H9 (cell line): Measurements from ENCODE around the gene SLC2A9. TPM values are rescaled to one million over a fixed set of nuclear protein-coding genes. Genes with fewer than 3 reads are reported as not detected.

ENCODE experiments used
- DNase-seq: peaks from one replicate; pipeline ENCODE4 v3.0.0-alpha.2; 2017
- H2AFZ ChIP-seq: one replicate; pipeline ENCODE4 v1.6.1; 2013; ENCODE audit warnings: mild to moderate bottlenecking, low read length, control low read depth, moderate library complexity
- H2AK5ac ChIP-seq: 2 replicates; pipeline ENCODE4 v1.6.1; 2013; ENCODE audit warnings: low read length, control low read depth, mixed read lengths; ENCODE audit not compliant: insufficient read length
- H2BK120ac ChIP-seq: one replicate; pipeline ENCODE4 v1.6.1; 2013; ENCODE audit warnings: low read depth, mild to moderate bottlenecking, low read length, control low read depth, inconsistent platforms; ENCODE audit not compliant: poor library complexity, severe bottlenecking
- H2BK12ac ChIP-seq: 2 replicates; pipeline ENCODE4 v1.6.1; 2013; ENCODE audit warnings: low read length, control low read depth, mixed read lengths, low read depth; ENCODE audit not compliant: insufficient read length
- H2BK15ac ChIP-seq: 2 replicates; pipeline ENCODE4 v1.6.1; 2013; ENCODE audit warnings: low read depth, low read length, control low read depth
- H2BK20ac ChIP-seq: one replicate; pipeline ENCODE4 v1.6.1; 2013; ENCODE audit warnings: low read depth, mild to moderate bottlenecking, low read length, control low read depth, inconsistent platforms; ENCODE audit not compliant: poor library complexity, severe bottlenecking
- H2BK5ac ChIP-seq: 2 replicates; pipeline ENCODE4 v1.6.1; 2013; ENCODE audit warnings: low read length, control low read depth, mixed read lengths; ENCODE audit not compliant: insufficient read length
- H3K14ac ChIP-seq: 2 replicates; pipeline ENCODE4 v1.6.1; 2013; ENCODE audit warnings: low read length, control low read depth; ENCODE audit not compliant: insufficient read depth
- H3K18ac ChIP-seq: 2 replicates; pipeline ENCODE4 v1.6.1; 2013; ENCODE audit warnings: low read depth, mild to moderate bottlenecking, mixed read lengths, low read length, control low read depth; ENCODE audit not compliant: insufficient read length
- H3K23ac ChIP-seq: 2 replicates; pipeline ENCODE4 v1.6.1; 2013; ENCODE audit warnings: low read length, control low read depth, mixed read lengths, low read depth; ENCODE audit not compliant: insufficient read length
- H3K23me2 ChIP-seq: 2 replicates; pipeline ENCODE4 v1.6.1; 2013; ENCODE audit warnings: low read depth, mild to moderate bottlenecking, mixed read lengths, low read length, control low read depth; ENCODE audit not compliant: insufficient read length, poor library complexity, severe bottlenecking
- H3K27ac ChIP-seq: 2 replicates; pipeline ENCODE4 v1.5.1; 2013; ENCODE audit warnings: low read length, control low read depth, mixed read lengths, low read depth; ENCODE audit not compliant: insufficient read length
- H3K27me3 ChIP-seq: 2 replicates; pipeline ENCODE4 v1.6.1; 2013; ENCODE audit warnings: low read length, control low read depth, inconsistent platforms; ENCODE audit not compliant: insufficient read depth
- H3K4ac ChIP-seq: 2 replicates; pipeline ENCODE4 v1.6.1; 2013; ENCODE audit warnings: low read depth, mild to moderate bottlenecking, control low read depth, inconsistent platforms, low read length, moderate library complexity
- H3K4me1 ChIP-seq: 2 replicates; pipeline ENCODE4 v1.6.1; 2013; ENCODE audit warnings: low read length, control low read depth, inconsistent platforms; ENCODE audit not compliant: insufficient read depth
- H3K4me2 ChIP-seq: 2 replicates; pipeline ENCODE4 v1.6.1; 2013; ENCODE audit warnings: low read length, control low read depth, mixed read lengths; ENCODE audit not compliant: insufficient read length, insufficient read depth
- H3K56ac ChIP-seq: 2 replicates; pipeline ENCODE4 v1.6.1; 2013; ENCODE audit warnings: low read depth, mild to moderate bottlenecking, mixed read lengths, low read length, control low read depth; ENCODE audit not compliant: insufficient read length
- H3K79me1 ChIP-seq: 2 replicates; pipeline ENCODE4 v1.6.1; 2013; ENCODE audit warnings: low read depth, mild to moderate bottlenecking, moderate library complexity, low read length, control low read depth, inconsistent platforms; ENCODE audit not compliant: insufficient read depth, poor library complexity, severe bottlenecking
- H3K79me2 ChIP-seq: 2 replicates; pipeline ENCODE4 v1.6.1; 2013; ENCODE audit warnings: low read length, control low read depth, inconsistent platforms; ENCODE audit not compliant: insufficient read depth
- H3K9ac ChIP-seq: 2 replicates; pipeline ENCODE4 v1.6.1; 2013; ENCODE audit warnings: low read length, control low read depth, mixed read lengths; ENCODE audit not compliant: insufficient read length; ENCODE audit errors: extremely low read depth
- H3K9me3 ChIP-seq: one replicate; pipeline ENCODE4 v1.6.1; 2013; ENCODE audit warnings: low read depth, low read length, inconsistent platforms; ENCODE audit not compliant: control insufficient read depth
- H3T11ph ChIP-seq: one replicate; pipeline ENCODE4 v1.6.1; 2013; ENCODE audit warnings: mild to moderate bottlenecking, low read length, control low read depth, inconsistent platforms
- H4K20me1 ChIP-seq: one replicate; pipeline ENCODE4 v1.6.1; 2013; ENCODE audit not compliant: control insufficient read depth, insufficient read length, insufficient read depth
- H4K5ac ChIP-seq: 2 replicates; pipeline ENCODE4 v1.6.1; 2013; ENCODE audit warnings: low read depth, mild to moderate bottlenecking, mixed read lengths, low read length, control low read depth; ENCODE audit not compliant: insufficient read length
- H4K8ac ChIP-seq: replicated peaks from 2 replicates; pipeline ENCODE4 v1.6.1; 2013; ENCODE audit warnings: low read length, control low read depth, mixed read lengths, low read depth; ENCODE audit not compliant: insufficient read length
- H4K91ac ChIP-seq: 2 replicates; pipeline ENCODE4 v1.6.1; 2013; ENCODE audit warnings: low read depth, mild to moderate bottlenecking, moderate library complexity, mixed read lengths, low read length, control low read depth; ENCODE audit not compliant: insufficient read length
- H3K27ac Mint-ChIP-seq, 3 experiments: 2 replicates in 2 of 3; 3 replicates in 1 of 3; pipeline ENCODE4 v1.8.0; 2020 to 2021; ENCODE audit warnings: mixed read lengths in 3 of 3, mild to moderate bottlenecking in 1 of 3, moderate library complexity in 1 of 3
- H3K27me3 Mint-ChIP-seq: 2 replicates; pipeline ENCODE4 v1.8.0; 2021; ENCODE audit warnings: low read depth, mild to moderate bottlenecking, moderate library complexity, mixed read lengths
- H3K36me3 Mint-ChIP-seq, 3 experiments: 2 replicates in 2 of 3; 3 replicates in 1 of 3; pipeline ENCODE4 v1.8.0; 2020 to 2021; ENCODE audit warnings: low read depth in 3 of 3, mixed read lengths in 3 of 3; ENCODE audit not compliant: insufficient read depth in 1 of 3
- H3K4me1 Mint-ChIP-seq, 2 experiments: 2 replicates each; pipeline ENCODE4 v1.8.0; 2020; ENCODE audit warnings: mixed read lengths in 2 of 2
- H3K4me3 Mint-ChIP-seq, 2 experiments: 2 replicates in 1 of 2; 3 replicates in 1 of 2; pipeline ENCODE4 v1.8.0; 2020 to 2021; ENCODE audit warnings: mild to moderate bottlenecking in 2 of 2, mixed read lengths in 2 of 2, moderate library complexity in 1 of 2
- H3K9me3 Mint-ChIP-seq, 2 experiments: 2 replicates in 1 of 2; 3 replicates in 1 of 2; pipeline ENCODE4 v1.8.0; 2020; ENCODE audit warnings: mild to moderate bottlenecking in 2 of 2, mixed read lengths in 2 of 2, moderate library complexity in 1 of 2
- CTCF ChIP-seq: fragments of 200-600 bp; sonication (generic); conservative IDR thresholded peaks from 3 replicates; pipeline ENCODE4 v1.8.0; 2021; ENCODE audit warnings: antibody characterized with exemption, mild to moderate bottlenecking
- WGBS: extraction: QIAGEN DNeasy Blood & Tissue Kit; methylation state at CpG from one replicate; pipeline ENCODE4 v1.1.7; 2013; ENCODE audit warnings: missing lambda C conversion rate, low lambda C conversion rate, mixed read lengths; ENCODE audit not compliant: insufficient read length; ENCODE audit errors: extremely low coverage; 5-methylcytosine and 5-hydroxymethylcytosine counted together
- total RNA-seq: library from RNA; stranded (reverse); gene quantifications from 2 replicates; pipeline ENCODE4 v1.2.1, GENCODE V29; 2021

The SLC2A9 gene
- total RNA-seq, 1 experiment from 2014 or later: 0.79 TPM

- H3K79me1 ChIP-seq: no peaks in the 10 kb centered on the region
- no peak overlapping the region for H2BK5ac ChIP-seq
- H3K23ac ChIP-seq: no peak overlapping the region
- no peak overlapping the region for H3K9ac ChIP-seq
- H3K27ac Mint-ChIP-seq: no peak overlapping the region
- TF ChIP-seq CTCF: peak; percentile 33
- no peak overlapping the region for H3T11ph ChIP-seq
- H3K4me2 ChIP-seq: no peak overlapping the region
- H3K4ac ChIP-seq: no peak overlapping the region
- peaks cover 0 to 3% of the 10 kb centered on the region in 2 experiments; a peak in 2 of 4 replicates for H3K4me1 Mint-ChIP-seq
- H2BK15ac ChIP-seq: no peak overlapping the region
- H2BK120ac ChIP-seq: no peak overlapping the region
- peaks cover 2 to 10% (median 9%) of the 10 kb centered on the region in 3 experiments; a peak in 6 of 7 replicates for H3K36me3 Mint-ChIP-seq
- H3K9me3 ChIP-seq: peaks cover 6% of the 10 kb centered on the region
- peaks cover 2% of the 10 kb centered on the region for H3K27me3 Mint-ChIP-seq
- no peak overlapping the region for H3K18ac ChIP-seq
- no peaks in the 10 kb centered on the region for H4K20me1 ChIP-seq
- H4K5ac ChIP-seq: no peak overlapping the region
- H2AFZ ChIP-seq: no peak overlapping the region
- WGBS: no CpG with 5 or more reads among the region's 9 CpGs
- no peaks in the 10 kb centered on the region for H3K27me3 ChIP-seq
- H2BK20ac ChIP-seq: no peak overlapping the region
- H2BK12ac ChIP-seq: no peak overlapping the region
- H3K4me1 ChIP-seq: no peaks in the 10 kb centered on the region
- H4K91ac ChIP-seq: no peak overlapping the region
- no peak for DNase-seq
- H3K4me3 Mint-ChIP-seq: no peak overlapping the region
- no peak overlapping the region for H3K56ac ChIP-seq
- H2AK5ac ChIP-seq: no peak overlapping the region
- no peaks in the 10 kb centered on the region for H3K79me2 ChIP-seq
- no peak overlapping the region for H3K14ac ChIP-seq
- peaks cover 10% of the 10 kb centered on the region in 2 experiments for H3K9me3 Mint-ChIP-seq
- H4K8ac ChIP-seq: no peak overlapping the region
- no peak overlapping the region for H3K27ac ChIP-seq
- no peaks in the 10 kb centered on the region for H3K23me2 ChIP-seq
Observed at GRCh38 chr4:9845791-9846493, 175.4 kb downstream of the SLC2A9 start.
